RWPE2 (cell line): ENCODE results near the gene CCDC6.

Experiments
- ATAC-seq: fragments of 200-7000 bp; cut with Tn5 transposase; 3 replicates; pipeline ENCODE4 v1.9.1; 2021; ENCODE audit warnings: low read depth
- DNase-seq: peaks from one replicate; pipeline ENCODE4 v3.0.0-alpha.2; 2020; ENCODE audit warnings: low spot score
- H3K27ac ChIP-seq: fragments of 450-650 bp; 2 replicates; pipeline ENCODE4 v1.5.1; 2017; ENCODE audit warnings: mild to moderate bottlenecking; ENCODE audit not compliant: poor library complexity, severe bottlenecking
- H3K27me3 ChIP-seq: fragments of 250-450 bp; sonication (Bioruptor Pico); 2 replicates; pipeline ENCODE4 v1.5.1; 2021; ENCODE audit warnings: mild to moderate bottlenecking, moderate library complexity; ENCODE audit not compliant: insufficient read depth, poor library complexity, severe bottlenecking
- H3K36me3 ChIP-seq: fragments of 250-450 bp; sonication (Bioruptor Pico); 2 replicates; pipeline ENCODE4 v1.5.1; 2020; ENCODE audit warnings: low read depth, mild to moderate bottlenecking, moderate library complexity
- H3K4me1 ChIP-seq: fragments of 250-450 bp; sonication (Bioruptor Pico); 2 replicates; pipeline ENCODE4 v1.5.1; 2021; ENCODE audit warnings: mild to moderate bottlenecking, moderate library complexity; ENCODE audit not compliant: insufficient read depth, poor library complexity, severe bottlenecking
- H3K4me3 ChIP-seq: fragments of 250-450 bp; sonication (Bioruptor Pico); 2 replicates; pipeline ENCODE4 v1.5.1; 2021; ENCODE audit warnings: mild to moderate bottlenecking, moderate library complexity; ENCODE audit not compliant: severe bottlenecking
- H3K9me3 ChIP-seq: fragments of 250-450 bp; sonication (Bioruptor Pico); 2 replicates; pipeline ENCODE4 v1.5.1; 2021; ENCODE audit warnings: mild to moderate bottlenecking, moderate library complexity; ENCODE audit not compliant: severe bottlenecking
- TF ChIP-seq, protein P1 (sequence below): fragments of 450-650 bp; IDR thresholded peaks from one replicate; pipeline ENCODE4 v1.5.1; 2017; ENCODE audit warnings: mild to moderate bottlenecking, moderate library complexity; ENCODE audit not compliant: poor library complexity, severe bottlenecking

Gene CCDC6

DNA sequence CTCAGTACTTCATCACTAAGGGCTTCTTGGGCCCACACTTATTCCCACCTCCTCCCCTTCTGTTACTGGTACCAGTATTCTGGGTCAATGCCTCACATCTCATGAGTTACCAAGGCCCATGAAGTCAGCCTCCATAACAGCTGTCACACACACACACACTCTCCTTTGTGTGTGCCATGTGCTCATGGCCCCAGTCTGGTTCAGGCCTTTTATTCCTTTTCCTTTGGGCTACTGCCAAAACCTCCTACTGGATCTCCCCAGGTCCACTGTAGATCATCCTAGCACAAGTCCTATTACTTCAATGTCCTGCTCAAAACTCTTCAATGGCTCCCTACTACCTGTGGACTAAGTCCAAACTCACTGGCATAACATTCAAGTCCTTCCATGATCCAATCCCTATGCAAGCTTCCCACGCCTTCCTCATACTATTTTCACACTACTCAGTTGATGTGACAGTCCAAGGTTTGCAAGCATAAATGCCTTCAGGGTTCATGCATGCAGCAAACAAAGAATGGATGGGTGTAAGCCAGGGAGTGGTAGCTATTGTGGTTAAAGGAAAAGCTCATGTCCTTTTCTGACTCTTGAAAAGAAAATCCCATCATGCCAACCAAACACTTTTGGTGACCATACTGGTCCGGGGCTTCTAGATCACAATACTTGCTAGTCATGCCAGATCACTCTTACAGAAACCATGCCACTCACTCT, 68.1 kb downstream of the CCDC6 start:
- Histone ChIP-seq H3K27ac (no peak overlapping the region), H3K9me3 (no peaks in the 10 kb centered on the region), H3K36me3 (peaks cover 8% of the 10 kb centered on the region; the same call in 1 of the 2 replicates), H3K4me3 (no peak overlapping the region), H3K4me1 (no peaks in the 10 kb centered on the region), H3K27me3 (no peaks in the 10 kb centered on the region)
- TF ChIP-seq, protein P1, sequence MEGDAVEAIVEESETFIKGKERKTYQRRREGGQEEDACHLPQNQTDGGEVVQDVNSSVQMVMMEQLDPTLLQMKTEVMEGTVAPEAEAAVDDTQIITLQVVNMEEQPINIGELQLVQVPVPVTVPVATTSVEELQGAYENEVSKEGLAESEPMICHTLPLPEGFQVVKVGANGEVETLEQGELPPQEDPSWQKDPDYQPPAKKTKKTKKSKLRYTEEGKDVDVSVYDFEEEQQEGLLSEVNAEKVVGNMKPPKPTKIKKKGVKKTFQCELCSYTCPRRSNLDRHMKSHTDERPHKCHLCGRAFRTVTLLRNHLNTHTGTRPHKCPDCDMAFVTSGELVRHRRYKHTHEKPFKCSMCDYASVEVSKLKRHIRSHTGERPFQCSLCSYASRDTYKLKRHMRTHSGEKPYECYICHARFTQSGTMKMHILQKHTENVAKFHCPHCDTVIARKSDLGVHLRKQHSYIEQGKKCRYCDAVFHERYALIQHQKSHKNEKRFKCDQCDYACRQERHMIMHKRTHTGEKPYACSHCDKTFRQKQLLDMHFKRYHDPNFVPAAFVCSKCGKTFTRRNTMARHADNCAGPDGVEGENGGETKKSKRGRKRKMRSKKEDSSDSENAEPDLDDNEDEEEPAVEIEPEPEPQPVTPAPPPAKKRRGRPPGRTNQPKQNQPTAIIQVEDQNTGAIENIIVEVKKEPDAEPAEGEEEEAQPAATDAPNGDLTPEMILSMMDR = no peak
- DNase-seq (no peak), ATAC-seq (no peak)

DNA sequence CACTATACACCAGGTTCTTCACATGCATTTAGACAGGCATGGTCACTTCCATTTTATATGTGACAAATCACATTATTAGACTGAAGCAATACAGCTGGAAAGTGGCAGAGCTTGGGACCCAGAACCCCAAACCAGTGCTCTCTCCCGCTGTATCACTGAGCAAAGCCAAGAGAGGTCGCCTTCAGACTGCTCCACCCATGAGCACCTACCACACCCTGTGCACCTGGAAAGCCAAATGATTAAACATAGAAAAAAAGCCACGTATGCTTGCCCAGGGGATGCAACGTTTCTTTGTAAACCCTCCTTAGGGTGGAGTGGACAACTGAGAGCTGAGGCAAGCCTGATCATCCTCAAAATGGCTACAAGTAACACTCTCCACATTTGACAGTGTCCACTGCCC, 72.5 kb downstream of the CCDC6 start:
- no peak for DNase-seq
- ATAC-seq = no peak
- H3K27ac ChIP-seq = no peak overlapping the region
- no peaks in the 10 kb centered on the region for H3K9me3 ChIP-seq
- H3K27me3 ChIP-seq = no peaks in the 10 kb centered on the region
- TF ChIP-seq, protein P1 = no peak
- H3K4me1 ChIP-seq = no peaks in the 10 kb centered on the region
- H3K36me3 ChIP-seq = peaks cover 27% of the 10 kb centered on the region
- H3K4me3 ChIP-seq = no peak overlapping the region

DNA sequence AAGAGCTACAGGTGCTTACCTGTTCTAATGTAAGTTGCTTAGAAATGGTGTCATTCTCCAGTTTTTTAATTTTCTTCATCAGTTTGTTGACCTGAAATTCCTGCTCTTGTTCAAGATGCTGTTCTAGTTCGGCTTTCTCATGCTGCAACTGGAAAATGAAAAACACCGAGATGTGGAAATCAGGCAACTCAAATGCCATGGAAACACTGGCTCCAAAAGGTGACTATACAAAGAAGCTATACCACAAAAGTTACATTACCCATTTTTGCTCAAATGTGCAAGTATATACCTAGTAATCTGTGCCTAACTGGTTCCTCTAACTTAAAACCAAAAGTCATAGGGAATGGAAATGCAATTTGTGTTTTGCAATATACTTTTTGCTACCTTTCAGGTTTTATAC, 73.8 kb downstream of the CCDC6 start:
- no peak overlapping the region for H3K4me3 ChIP-seq
- H3K9me3 ChIP-seq = no peaks in the 10 kb centered on the region
- DNase-seq (no peak), ATAC-seq (no peak)
- TF ChIP-seq, protein P1 = no peak
- H3K27me3 ChIP-seq = no peaks in the 10 kb centered on the region
- H3K27ac ChIP-seq = no peak overlapping the region
- H3K4me1 ChIP-seq = no peaks in the 10 kb centered on the region
- peaks cover 27% of the 10 kb centered on the region for H3K36me3 ChIP-seq

DNA sequence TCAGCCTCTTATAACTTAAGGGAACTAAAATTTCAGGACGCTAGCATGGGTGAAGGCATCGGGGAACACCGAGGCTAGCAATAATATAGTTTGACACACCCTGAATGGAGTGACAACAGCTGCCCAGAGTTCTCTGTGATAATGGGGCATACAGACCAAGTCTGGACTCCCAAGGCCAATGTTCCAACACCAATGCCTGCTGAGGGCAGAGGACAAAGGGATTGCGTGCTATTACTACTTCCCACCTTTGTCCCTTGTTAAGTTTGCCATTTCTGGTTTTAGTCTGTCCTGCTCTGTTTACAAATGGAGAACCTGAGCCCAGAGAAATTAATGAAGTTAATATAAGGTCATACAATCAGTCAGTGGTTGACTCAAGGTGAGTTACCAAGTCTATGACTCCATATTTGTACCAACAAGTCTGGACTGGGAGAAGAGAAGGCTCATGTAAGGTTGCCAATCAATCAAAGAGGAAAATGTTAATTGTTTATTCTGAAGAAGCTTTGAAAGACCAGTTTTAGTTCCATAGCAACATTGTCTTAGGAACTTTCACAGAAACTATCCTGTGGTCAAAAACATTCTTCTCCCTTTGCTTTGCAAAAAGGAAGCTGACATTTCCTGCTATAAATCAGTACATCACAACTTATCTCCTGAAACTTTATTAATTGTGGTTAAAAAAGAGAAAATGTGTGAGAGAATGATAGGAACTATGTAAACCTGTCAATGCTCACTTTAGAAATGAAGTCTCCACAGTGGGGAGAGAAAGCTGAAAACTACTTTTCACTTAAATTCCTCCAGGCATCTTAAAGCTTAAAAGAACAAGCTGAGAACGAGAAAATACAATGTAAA, 74.5 kb downstream of the CCDC6 start:
- Histone ChIP-seq H3K27ac (no peak overlapping the region), H3K9me3 (no peaks in the 10 kb centered on the region), H3K4me3 (no peak overlapping the region), H3K27me3 (no peaks in the 10 kb centered on the region), H3K36me3 (peaks cover 28% of the 10 kb centered on the region), H3K4me1 (no peaks in the 10 kb centered on the region)
- DNase-seq = no peak
- TF ChIP-seq, protein P1 = no peak
- ATAC-seq = no peak
